Activated T-cell treated with anti-CD3 and anti-CD28 coated beads, Interleukin-2, amount 50 U/mL, for 72 hours (primary cell): ENCODE results near the gene NRDE2. TPM values are rescaled to one million over a fixed set of nuclear protein-coding genes. Genes with fewer than 3 reads are reported as not detected.
A peak's percentile ranks its signal among the peaks of the same experiment; 100 is the strongest.

ENCODE experiments used
- ATAC-seq, 2 donors: fragments of 150-1000 bp; cut with Tn5 transposase; replicated peaks in 1 of 2; 2 replicates each; pipeline ENCODE4 v1.10.0; 2021; ENCODE audit warnings: moderate library complexity in 2 of 2, mild to moderate bottlenecking in 1 of 2
- DNase-seq, 2 donors: peaks; one replicate each; pipeline ENCODE4 v3.0.0; 2021 to 2022; ENCODE audit warnings: mixed read lengths in 1 of 2
- H3K27ac Mint-ChIP-seq: one replicate; pipeline ENCODE4 v1.8.0; 2022; ENCODE audit warnings: mild to moderate bottlenecking, moderate library complexity, mixed read lengths
- H3K27me3 Mint-ChIP-seq: one replicate; pipeline ENCODE4 v1.8.0; 2022; ENCODE audit warnings: low read depth, mixed read lengths
- H3K36me3 Mint-ChIP-seq, 2 donors: one replicate each; pipeline ENCODE4 v1.8.0; 2022; ENCODE audit warnings: mixed read lengths in 2 of 2, mild to moderate bottlenecking in 1 of 2; ENCODE audit not compliant: insufficient read depth in 2 of 2
- H3K4me1 Mint-ChIP-seq: one replicate; pipeline ENCODE4 v1.8.0; 2022; ENCODE audit warnings: low read depth, mixed read lengths
- H3K4me3 Mint-ChIP-seq, 2 donors: one replicate each; pipeline ENCODE4 v1.8.0; 2022; ENCODE audit warnings: mild to moderate bottlenecking in 2 of 2, mixed read lengths in 2 of 2, moderate library complexity in 2 of 2
- H3K9me3 Mint-ChIP-seq, 2 donors: one replicate each; pipeline ENCODE4 v1.8.0; 2022; ENCODE audit warnings: mixed read lengths in 2 of 2
- total RNA-seq, 2 donors: library from RNA; stranded (reverse); gene quantifications; one replicate each; pipeline ENCODE4 v1.2.3, GENCODE V29; 2022

NRDE2 gene
- total RNA-seq, 2 donors from 2014 or later, result 26.4 to 28.9 TPM

GRCh38 chr14:90301122-90301521 lies 30.6 kb downstream of the NRDE2 start:
- Mint-ChIP-seq H3K4me3 (no peak overlapping the region), H3K4me1 (peaks cover 11% of the 10 kb centered on the region), H3K27ac (peak overlapping the region; percentile 95), H3K9me3 (peaks cover 0 to 2% of the 10 kb centered on the region in 2 donors), H3K27me3 (no peaks in the 10 kb centered on the region), H3K36me3 (peaks cover 10 to 25% of the 10 kb centered on the region in 2 donors)
- no peak for ATAC-seq
- no peak for DNase-seq

GRCh38 chr14:90300611-90301047 lies 31.1 kb downstream of the NRDE2 start:
- Mint-ChIP-seq H3K4me3 (peak overlapping the region in 1 of 2 donors; percentile 6), H3K36me3 (peaks cover 10 to 25% of the 10 kb centered on the region in 2 donors), H3K27ac (peak overlapping the region; percentile 95), H3K27me3 (no peaks in the 10 kb centered on the region), H3K4me1 (peaks cover 11% of the 10 kb centered on the region), H3K9me3 (peaks cover 0 to 2% of the 10 kb centered on the region in 2 donors)
- DNase-seq (no peak), ATAC-seq (peak; percentile 59 to 62)

GRCh38 chr14:90299408-90299807 lies 32.3 kb downstream of the NRDE2 start:
- Mint-ChIP-seq H3K4me1 (peaks cover 13% of the 10 kb centered on the region), H3K36me3 (peaks cover 8 to 26% of the 10 kb centered on the region in 2 donors), H3K4me3 (no peak overlapping the region), H3K27me3 (no peaks in the 10 kb centered on the region), H3K27ac (no peak overlapping the region), H3K9me3 (peaks cover 0 to 2% of the 10 kb centered on the region in 2 donors)
- DNase-seq (no peak), ATAC-seq (no peak)

- Mint-ChIP-seq H3K27ac (peak overlapping the region; percentile 72), H3K36me3 (peaks cover 7 to 23% of the 10 kb centered on the region in 2 donors), H3K27me3 (no peaks in the 10 kb centered on the region), H3K9me3 (peaks cover 0 to 2% of the 10 kb centered on the region in 2 donors), H3K4me1 (peaks cover 15% of the 10 kb centered on the region), H3K4me3 (no peak overlapping the region)
- DNase-seq (no peak), ATAC-seq (no peak)
These were observed 33.7 kb downstream of the NRDE2 start for GRCh38 chr14:90297876-90298629.

GRCh38 chr14:90296641-90297040 lies 35.1 kb downstream of the NRDE2 start:
- H3K27me3 Mint-ChIP-seq, result no peaks in the 10 kb centered on the region
- no peak overlapping the region for H3K27ac Mint-ChIP-seq
- H3K4me3 Mint-ChIP-seq, result no peak overlapping the region
- peaks cover 0 to 2% of the 10 kb centered on the region in 2 donors for H3K9me3 Mint-ChIP-seq
- H3K4me1 Mint-ChIP-seq, result peaks cover 15% of the 10 kb centered on the region
- peaks cover 7 to 21% of the 10 kb centered on the region in 2 donors for H3K36me3 Mint-ChIP-seq
- ATAC-seq (no peak), DNase-seq (no peak)

- Mint-ChIP-seq H3K4me3 (no peak overlapping the region), H3K27ac (no peak overlapping the region), H3K36me3 (peaks cover 7 to 19% of the 10 kb centered on the region in 2 donors), H3K4me1 (peaks cover 12% of the 10 kb centered on the region), H3K27me3 (no peaks in the 10 kb centered on the region), H3K9me3 (peaks cover 0 to 2% of the 10 kb centered on the region in 2 donors)
- DNase-seq (no peak), ATAC-seq (no peak)
These were observed 35.7 kb downstream of the NRDE2 start for GRCh38 chr14:90295870-90296516.

GRCh38 chr14:90294872-90295271 lies 36.9 kb downstream of the NRDE2 start:
- Mint-ChIP-seq H3K27ac (no peak overlapping the region), H3K27me3 (no peaks in the 10 kb centered on the region), H3K9me3 (no peaks in the 10 kb centered on the region), H3K4me3 (no peak overlapping the region), H3K4me1 (peaks cover 4% of the 10 kb centered on the region), H3K36me3 (peaks cover 6 to 11% of the 10 kb centered on the region in 2 donors)
- DNase-seq, result no peak
- peak; percentile 20 to 55 for ATAC-seq

GRCh38 chr14:90293766-90294730 lies 37.7 kb downstream of the NRDE2 start:
- peaks cover 6 to 10% of the 10 kb centered on the region in 2 donors for H3K36me3 Mint-ChIP-seq
- H3K27ac Mint-ChIP-seq, result no peak overlapping the region
- ATAC-seq, result no peak
- no peak for DNase-seq
- H3K27me3 Mint-ChIP-seq, result no peaks in the 10 kb centered on the region
- no peak overlapping the region for H3K4me3 Mint-ChIP-seq
- H3K9me3 Mint-ChIP-seq, result no peaks in the 10 kb centered on the region
- peaks cover 4% of the 10 kb centered on the region for H3K4me1 Mint-ChIP-seq

GRCh38 chr14:90291699-90292098 lies 40.0 kb downstream of the NRDE2 start:
- H3K4me3 Mint-ChIP-seq, result no peak overlapping the region
- DNase-seq (no peak), ATAC-seq (no peak)
- no peak overlapping the region for H3K27ac Mint-ChIP-seq
- no peaks in the 10 kb centered on the region for H3K9me3 Mint-ChIP-seq
- peaks cover 5 to 11% of the 10 kb centered on the region in 2 donors for H3K36me3 Mint-ChIP-seq
- H3K27me3 Mint-ChIP-seq, result no peaks in the 10 kb centered on the region
- H3K4me1 Mint-ChIP-seq, result peaks cover 4% of the 10 kb centered on the region

GRCh38 chr14:90290337-90291011 lies 41.3 kb downstream of the NRDE2 start:
- H3K9me3 Mint-ChIP-seq, result no peaks in the 10 kb centered on the region
- peaks cover 3 to 15% of the 10 kb centered on the region in 2 donors for H3K36me3 Mint-ChIP-seq
- H3K4me1 Mint-ChIP-seq, result peaks cover 4% of the 10 kb centered on the region
- H3K27ac Mint-ChIP-seq, result no peak overlapping the region
- no peaks in the 10 kb centered on the region for H3K27me3 Mint-ChIP-seq
- no peak overlapping the region for H3K4me3 Mint-ChIP-seq
- no peak for ATAC-seq
- DNase-seq, result no peak

GRCh38 chr14:90288651-90289355 lies 42.9 kb downstream of the NRDE2 start:
- peaks cover 2 to 10% of the 10 kb centered on the region in 2 donors for H3K36me3 Mint-ChIP-seq
- H3K9me3 Mint-ChIP-seq, result no peaks in the 10 kb centered on the region
- peak in 1 of 2 donors; percentile 49 for ATAC-seq
- no peak overlapping the region for H3K27ac Mint-ChIP-seq
- H3K27me3 Mint-ChIP-seq, result no peaks in the 10 kb centered on the region
- no peaks in the 10 kb centered on the region for H3K4me1 Mint-ChIP-seq
- DNase-seq, result no peak
- H3K4me3 Mint-ChIP-seq, result no peak overlapping the region

- H3K27ac Mint-ChIP-seq, result no peak overlapping the region
These were observed 44.0 kb downstream of the NRDE2 start for GRCh38 chr14:90287791-90288190.

More at GRCh38 chr14:90287791-90288190, 44.0 kb downstream of the NRDE2 start:
- no peak for DNase-seq
- Mint-ChIP-seq H3K4me3 (no peak overlapping the region), H3K27me3 (no peaks in the 10 kb centered on the region), H3K36me3 (peaks cover 2 to 12% of the 10 kb centered on the region in 2 donors), H3K4me1 (no peaks in the 10 kb centered on the region), H3K9me3 (no peaks in the 10 kb centered on the region)
- no peak for ATAC-seq
